ENCODE results near the gene ARHGEF19. TPM values are rescaled to one million over a fixed set of nuclear protein-coding genes. Genes with fewer than 3 reads are reported as not detected.

ARHGEF19 gene
- total RNA-seq, 1 donor from 2014 or later, result 15.6 TPM

DNA sequence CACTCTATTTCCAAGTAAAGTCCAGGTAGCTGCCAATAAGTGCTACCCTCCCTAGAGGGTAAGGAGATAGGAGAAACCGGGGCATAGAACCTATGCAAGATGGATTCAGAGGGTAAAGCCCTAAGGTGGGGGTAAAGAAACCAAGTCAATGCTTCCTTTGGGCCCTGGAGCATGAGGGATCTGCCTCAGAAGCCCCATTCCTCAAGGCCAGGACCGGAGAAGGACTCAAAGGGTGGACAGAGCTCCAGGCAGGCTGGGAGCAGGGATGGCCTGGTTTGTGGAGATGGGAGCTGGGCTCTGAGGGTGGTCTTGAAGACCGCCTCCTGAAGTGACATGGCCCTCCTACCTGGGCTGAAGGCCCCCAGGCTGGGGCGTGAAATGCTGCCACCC lies 60.5 kb downstream of the ARHGEF19 start:
- TF ChIP-seq, protein P1, sequence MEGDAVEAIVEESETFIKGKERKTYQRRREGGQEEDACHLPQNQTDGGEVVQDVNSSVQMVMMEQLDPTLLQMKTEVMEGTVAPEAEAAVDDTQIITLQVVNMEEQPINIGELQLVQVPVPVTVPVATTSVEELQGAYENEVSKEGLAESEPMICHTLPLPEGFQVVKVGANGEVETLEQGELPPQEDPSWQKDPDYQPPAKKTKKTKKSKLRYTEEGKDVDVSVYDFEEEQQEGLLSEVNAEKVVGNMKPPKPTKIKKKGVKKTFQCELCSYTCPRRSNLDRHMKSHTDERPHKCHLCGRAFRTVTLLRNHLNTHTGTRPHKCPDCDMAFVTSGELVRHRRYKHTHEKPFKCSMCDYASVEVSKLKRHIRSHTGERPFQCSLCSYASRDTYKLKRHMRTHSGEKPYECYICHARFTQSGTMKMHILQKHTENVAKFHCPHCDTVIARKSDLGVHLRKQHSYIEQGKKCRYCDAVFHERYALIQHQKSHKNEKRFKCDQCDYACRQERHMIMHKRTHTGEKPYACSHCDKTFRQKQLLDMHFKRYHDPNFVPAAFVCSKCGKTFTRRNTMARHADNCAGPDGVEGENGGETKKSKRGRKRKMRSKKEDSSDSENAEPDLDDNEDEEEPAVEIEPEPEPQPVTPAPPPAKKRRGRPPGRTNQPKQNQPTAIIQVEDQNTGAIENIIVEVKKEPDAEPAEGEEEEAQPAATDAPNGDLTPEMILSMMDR (IDR thresholded peaks at IDR 0.05), result no peak
- ATAC-seq (no peak), DNase-seq (no peak)
- intact Hi-C loops (cut with DNase I), result no loop called here
- Histone ChIP-seq H3K9me3 (no peaks in the 10 kb centered on the region), H3K4me1 (peaks cover 74% of the 10 kb centered on the region), H3K27me3 (ENCODE audit: low read depth) (no peaks in the 10 kb centered on the region), H3K4me3 (no peak overlapping the region), H3K36me3 (peaks cover 31% of the 10 kb centered on the region), H3K27ac (peak overlapping the region; percentile 93)

DNA sequence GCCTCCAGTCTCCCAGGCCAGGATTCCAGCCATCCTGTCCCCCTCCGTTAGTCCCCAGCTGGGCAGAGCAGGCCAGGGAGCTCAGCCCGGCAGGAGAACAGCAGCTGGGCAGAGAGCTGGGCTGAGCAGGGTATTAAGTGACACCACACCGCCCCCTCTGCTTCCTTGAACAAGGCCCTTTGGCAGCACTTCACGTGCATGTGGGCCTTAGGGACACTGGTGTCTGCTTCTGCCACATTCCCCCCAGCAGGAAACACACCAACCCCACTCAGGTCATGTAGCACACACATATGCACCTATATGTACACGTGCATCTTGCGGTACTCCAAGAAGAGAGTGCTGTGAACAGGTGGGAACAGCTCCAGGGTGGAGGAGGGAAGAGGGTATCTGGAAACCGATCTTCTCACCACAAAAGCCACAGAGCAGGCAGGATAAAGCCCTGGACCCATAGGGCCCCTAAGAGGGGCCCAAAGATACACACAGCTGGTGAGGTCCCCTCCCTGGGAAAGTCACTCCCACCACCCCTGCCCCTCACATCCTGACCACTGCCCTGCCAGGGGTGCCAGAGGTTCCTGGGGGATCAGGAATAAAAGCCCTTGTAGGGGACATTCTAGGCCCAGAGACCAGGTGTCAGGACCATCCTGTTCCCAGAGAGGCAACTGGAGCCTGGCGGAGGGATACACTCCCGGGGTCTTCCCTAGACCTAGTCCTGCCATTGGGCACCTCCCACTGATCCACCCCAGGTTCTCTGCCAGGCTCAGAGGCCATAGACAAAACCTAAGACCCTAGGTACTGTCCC lies 61.1 kb downstream of the ARHGEF19 start:
- TF ChIP-seq, protein P1 (IDR thresholded peaks at IDR 0.05), result no peak
- Histone ChIP-seq H3K4me1 (peaks cover 74% of the 10 kb centered on the region), H3K4me3 (no peak overlapping the region), H3K36me3 (peaks cover 32% of the 10 kb centered on the region), H3K27me3 (ENCODE audit: low read depth) (no peaks in the 10 kb centered on the region), H3K9me3 (no peaks in the 10 kb centered on the region), H3K27ac (peak overlapping the region; percentile 93)
- DNase-seq, result no peak
- no peak for ATAC-seq
- intact Hi-C loops (cut with DNase I), result no loop called here

DNA sequence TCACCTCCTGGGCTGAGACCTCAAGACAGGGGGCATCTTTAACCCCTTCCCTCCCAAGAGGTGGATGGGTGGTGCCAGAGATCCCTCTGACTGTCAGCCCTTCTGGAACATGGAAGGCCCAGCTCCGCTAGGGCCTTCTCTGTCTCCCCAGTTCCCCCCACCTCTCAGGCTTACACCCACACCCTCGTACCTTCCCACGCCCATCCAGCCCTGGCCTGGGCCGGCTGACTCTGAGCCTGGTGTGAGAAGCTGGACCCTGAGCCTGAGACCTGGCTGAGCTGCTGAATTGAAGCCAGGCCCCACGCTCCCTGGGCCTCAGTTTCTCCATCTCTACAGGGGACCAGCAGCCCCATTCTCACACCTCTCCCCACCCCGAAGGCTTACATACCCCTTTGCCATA lies 61.9 kb downstream of the ARHGEF19 start:
- intact Hi-C loops (cut with DNase I), result no loop called here
- no peak for ATAC-seq
- Histone ChIP-seq H3K27ac (peak overlapping the region; percentile 93), H3K36me3 (peaks cover 32% of the 10 kb centered on the region), H3K9me3 (no peaks in the 10 kb centered on the region), H3K4me1 (peaks cover 78% of the 10 kb centered on the region), H3K27me3 (ENCODE audit: low read depth) (no peaks in the 10 kb centered on the region), H3K4me3 (no peak overlapping the region)
- TF ChIP-seq, protein P1 (IDR thresholded peaks at IDR 0.05), result no peak
- no peak for DNase-seq

DNA sequence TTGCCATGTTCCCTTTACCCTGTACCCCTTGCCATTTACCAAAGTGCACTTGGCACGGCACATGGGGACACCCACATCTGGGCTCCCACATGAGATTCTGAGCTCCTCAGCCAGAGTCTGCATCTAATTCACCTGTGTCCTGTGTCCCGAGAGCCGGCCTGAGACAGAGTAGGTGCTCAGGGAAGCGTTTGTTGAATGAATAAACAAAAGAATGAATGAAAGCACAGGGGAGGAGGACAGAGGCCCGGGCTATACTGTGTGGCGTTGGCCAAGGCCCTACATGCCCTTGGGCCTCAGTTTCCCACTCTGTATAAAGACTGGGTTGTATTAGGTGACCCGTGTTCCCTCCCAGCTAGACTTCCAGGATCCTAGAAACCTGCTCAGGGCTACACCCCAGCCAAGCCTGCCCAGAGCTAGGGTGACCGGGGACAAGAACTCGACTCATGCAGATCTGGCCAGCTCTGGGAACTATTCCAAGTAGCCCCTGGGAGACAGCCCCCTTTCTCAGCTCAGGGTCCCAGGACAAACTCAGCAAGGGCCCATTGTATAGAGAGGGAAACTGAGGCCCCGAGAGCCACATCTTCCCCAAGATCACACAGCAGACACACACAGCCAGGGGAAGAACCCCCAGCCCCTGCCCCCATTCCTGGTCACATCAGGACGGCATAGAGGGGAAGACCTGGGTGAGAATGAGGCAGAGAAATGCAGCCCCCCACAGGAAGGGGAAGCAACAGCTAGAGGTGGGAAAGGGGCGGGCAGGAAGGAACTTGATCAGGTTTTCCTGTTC lies 62.6 kb downstream of the ARHGEF19 start:
- ATAC-seq (no peak), DNase-seq (no peak)
- Histone ChIP-seq H3K4me1 (peaks cover 78% of the 10 kb centered on the region), H3K27me3 (ENCODE audit: low read depth) (no peaks in the 10 kb centered on the region), H3K27ac (no peak overlapping the region), H3K36me3 (peaks cover 32% of the 10 kb centered on the region), H3K9me3 (no peaks in the 10 kb centered on the region), H3K4me3 (no peak overlapping the region)
- intact Hi-C loops (cut with DNase I), result no loop called here
- TF ChIP-seq, protein P1 (IDR thresholded peaks at IDR 0.05), result no peak

DNA sequence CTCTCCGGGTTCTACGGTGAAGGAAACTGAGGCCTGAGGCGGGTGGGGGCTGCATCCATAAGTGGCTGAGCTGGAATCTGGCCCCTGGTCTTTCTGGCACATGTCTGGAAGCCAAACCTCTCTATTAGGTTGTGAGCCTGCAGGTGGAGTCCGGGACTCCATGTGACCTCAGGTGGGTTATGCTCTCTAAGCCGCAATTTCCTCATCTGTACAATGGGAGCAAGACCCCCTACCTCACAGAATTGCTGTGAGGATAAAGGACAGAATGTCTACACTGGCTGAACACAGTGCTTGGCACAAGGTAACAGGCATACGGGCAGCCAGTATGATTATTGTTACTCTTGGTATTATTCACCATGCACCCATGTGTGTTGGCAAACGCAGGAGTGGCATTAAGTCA lies 63.3 kb downstream of the ARHGEF19 start:
- DNase-seq (no peak), ATAC-seq (no peak)
- intact Hi-C loops (cut with DNase I), result no loop called here
- H3K4me1 ChIP-seq, result peaks cover 83% of the 10 kb centered on the region
- H3K27ac ChIP-seq, result no peak overlapping the region
- H3K27me3 ChIP-seq (ENCODE audit: low read depth), result no peaks in the 10 kb centered on the region
- H3K9me3 ChIP-seq, result no peaks in the 10 kb centered on the region
- TF ChIP-seq, protein P1 (IDR thresholded peaks at IDR 0.05), result no peak
- peaks cover 32% of the 10 kb centered on the region for H3K36me3 ChIP-seq
- no peak overlapping the region for H3K4me3 ChIP-seq

All from lower lobe of right lung (tissue), 2 donors.